ENCODE results near the gene PARD6G. TPM values are rescaled to one million over a fixed set of nuclear protein-coding genes. Genes with fewer than 3 reads are reported as not detected.
A peak's percentile ranks its signal among the peaks of the same experiment; 100 is the strongest.

Gene PARD6G
- total and polyA plus RNA-seq, 2 of the 8 experiments (the other 6 are each of a cell fraction or from before 2014, with no cell fraction given) = 11.3 to 17.9 TPM

- Histone ChIP-seq H3K23ac (ENCODE audit: insufficient read length) (no peak overlapping the region), H3K56ac (replicated peaks; ENCODE audit: insufficient read length, low read depth, low read length) (no peak overlapping the region), H3K4me3 (ENCODE audit: extremely low read depth in 1 of 4, insufficient read depth in 2 of 4, low read depth in 3 of 4, low read length in 4 of 4) (peak overlapping the region; percentile 37 to 61 (median 48)), H4K91ac (replicated peaks; ENCODE audit: insufficient read length, low read length) (no peak overlapping the region), H2BK12ac (ENCODE audit: low read depth, low read length) (no peak overlapping the region), H3K27me3 (replicated peaks in 1 of 4; ENCODE audit: control insufficient read depth in 3 of 4, extremely low read depth in 1 of 4, insufficient read depth in 3 of 4, low read length in 3 of 4) (no peaks in the 10 kb centered on the region), H2BK15ac (ENCODE audit: low read length) (no peak overlapping the region), H4K5ac (ENCODE audit: insufficient read length, low read depth, low read length) (no peak overlapping the region), H2BK20ac (ENCODE audit: low read length) (no peak overlapping the region), H2BK5ac (ENCODE audit: low read depth, low read length) (no peak overlapping the region), H4K20me1 (replicated peaks in 1 of 2; ENCODE audit: control insufficient read depth in 1 of 2, insufficient read depth in 2 of 2, low read length in 2 of 2) (peaks cover 0 to 6% of the 10 kb centered on the region in 2 experiments), H3K9ac (replicated peaks in 1 of 4; ENCODE audit: extremely low read depth in 1 of 4, low read depth in 3 of 4, low read length in 3 of 4) (no peak overlapping the region; a peak in 2 of 7 replicates), H3K4me1 (replicated peaks in 1 of 4; ENCODE audit: control insufficient read depth in 3 of 4, insufficient read depth in 4 of 4, low read length in 3 of 4) (no peaks in the 10 kb centered on the region; a peak in 2 of 7 replicates), H3K4ac (replicated peaks; ENCODE audit: insufficient read length, low read depth, low read length) (no peak overlapping the region), H3K79me1 (ENCODE audit: low read depth, low read length) (no peaks in the 10 kb centered on the region), H2AFZ (ENCODE audit: low read length) (no peak overlapping the region), H3K36me3 (ENCODE audit: control insufficient read depth in 2 of 4, insufficient read depth in 4 of 4, low read length in 3 of 4) (peaks cover 0 to 17% (median 0%) of the 10 kb centered on the region in 4 experiments; a peak in 2 of 8 replicates), H3K23me2 (ENCODE audit: low read depth, low read length) (peaks cover 3% of the 10 kb centered on the region; the same call in 1 of the 2 replicates), H3K18ac (ENCODE audit: extremely low read depth, low read length) (no peak overlapping the region), H2BK120ac (replicated peaks; ENCODE audit: low read depth, low read length) (no peak overlapping the region), H3K4me2 (ENCODE audit: insufficient read depth in 1 of 2, low read depth in 2 of 2, low read length in 2 of 2) (peak overlapping the region; percentile 70), H3K9me3 (ENCODE audit: insufficient read depth in 2 of 2, low read depth in 1 of 2, low read length in 1 of 2) (no peaks in the 10 kb centered on the region), H2AK5ac (ENCODE audit: low read depth, low read length) (no peak overlapping the region), H3K79me2 (ENCODE audit: control insufficient read depth in 1 of 2, insufficient read depth in 2 of 2, low read length in 2 of 2) (no peaks in the 10 kb centered on the region), H3K14ac (ENCODE audit: insufficient read length) (no peak overlapping the region), H3K27ac (ENCODE audit: low read depth, low read length) (no peak overlapping the region), H4K8ac (ENCODE audit: extremely low read depth, insufficient read depth, low read length) (no peak overlapping the region)
- 53% methylated on average over 12 of the region's 12 CpGs; no CpG with 5 or more reads in 1 of the 2 experiments for WGBS, 2 experiments (ENCODE audit: extremely low coverage in 1 of 2, insufficient coverage in 1 of 2, insufficient read length in 1 of 2, insufficient replicate concordance in 2 of 2, low coverage in 1 of 2, low lambda C conversion rate in 2 of 2, missing lambda C conversion rate in 1 of 2)
- no peak for DNase-seq (ENCODE audit: low read depth in 1 of 2, low spot score in 2 of 2)
- no peak for FAIRE-seq
- CTCF ChIA-PET (ENCODE audit: partially characterized antibody) = interaction anchor here (0.7 to 3.5 kb wide), 4 partner anchors 9 to 17 kb away, joined by 3 to 21 read pairs (median 8); no protein-coding TSS in a partner anchor
- POLR2A ChIA-PET (ENCODE audit: partially characterized antibody) = interaction anchor here (0.9 to 2.8 kb wide), 6 partner anchors 8 to 37 kb away, joined by 3 to 9 read pairs (median 4); no protein-coding TSS in a partner anchor
- TF ChIP-seq BCL11A (IDR thresholded peaks at IDR 0.05; ENCODE audit: low read depth in 2 of 2, low read length in 2 of 2) (no peak), JUND (IDR thresholded peaks at IDR 0.05; ENCODE audit: low read length) (no peak), RAD21 (IDR thresholded peaks at IDR 0.05 in 1 of 2, conservative IDR thresholded peaks at IDR 0.05 in 1 of 2; ENCODE audit: low read depth in 2 of 2, low read length in 2 of 2) (no peak), PHF8 (conservative IDR thresholded peaks at IDR 0.05; ENCODE audit: low read depth, low read length) (no peak), SP4 (IDR thresholded peaks at IDR 0.05; ENCODE audit: low read length) (no peak), SRF (IDR thresholded peaks at IDR 0.05; ENCODE audit: low read depth, low read length) (no peak), TAF1 (IDR thresholded peaks at IDR 0.05; ENCODE audit: low read depth, low read length) (no peak), RNF2 (IDR thresholded peaks at IDR 0.05; ENCODE audit: borderline replicate concordance, low read depth, low read length, missing control alignments, poor library complexity, severe bottlenecking) (no peak), E2F6 (IDR thresholded peaks at IDR 0.05) (no peak), RFX5 (IDR thresholded peaks at IDR 0.05; ENCODE audit: borderline replicate concordance, low read depth, low read length) (no peak), SP2 (IDR thresholded peaks at IDR 0.05; ENCODE audit: low read length) (no peak)
- TF ChIP-seq, protein P1, sequence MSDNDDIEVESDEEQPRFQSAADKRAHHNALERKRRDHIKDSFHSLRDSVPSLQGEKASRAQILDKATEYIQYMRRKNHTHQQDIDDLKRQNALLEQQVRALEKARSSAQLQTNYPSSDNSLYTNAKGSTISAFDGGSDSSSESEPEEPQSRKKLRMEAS (IDR thresholded peaks at IDR 0.05) = no peak
Measured at GRCh38 chr18:80147037-80147417, 100.3 kb downstream of the PARD6G start.

Data from H1 (cell line).